Activated CD4-positive, alpha-beta T cell treated with anti-CD3 and anti-CD28 coated beads for 4 hours (primary cell): ENCODE data around the gene EEFSEC.

Experiments
- DNase-seq, 2 donors: peaks; one replicate each; pipeline ENCODE4 v3.0.0-alpha.2; 2020

The EEFSEC gene

GRCh38 chr3:128433837-128434165 lies 280.5 kb downstream of the EEFSEC start:
- no peak for DNase-seq

GRCh38 chr3:128434524-128434923 lies 281.2 kb downstream of the EEFSEC start:
- no peak for DNase-seq

- DNase-seq: no peak
Observed at GRCh38 chr3:128435058-128435457, 281.8 kb downstream of the EEFSEC start.

GRCh38 chr3:128435561-128435960 lies 282.3 kb downstream of the EEFSEC start:
- no peak for DNase-seq

GRCh38 chr3:128436214-128436613 lies 282.9 kb downstream of the EEFSEC start:
- no peak for DNase-seq

- DNase-seq: no peak
Observed at GRCh38 chr3:128438488-128439072, 285.3 kb downstream of the EEFSEC start.

GRCh38 chr3:128439226-128439625 lies 285.9 kb downstream of the EEFSEC start:
- no peak for DNase-seq

- no peak for DNase-seq
Observed at GRCh38 chr3:128442070-128442469, 288.8 kb downstream of the EEFSEC start.

- DNase-seq: no peak
Observed at GRCh38 chr3:128442949-128443348, 289.7 kb downstream of the EEFSEC start.

- DNase-seq: no peak
Observed at GRCh38 chr3:128443771-128444170, 290.5 kb downstream of the EEFSEC start.

- DNase-seq: no peak
Observed at GRCh38 chr3:128445357-128445756, 292.1 kb downstream of the EEFSEC start.

GRCh38 chr3:128446821-128447220 lies 293.5 kb downstream of the EEFSEC start:
- DNase-seq: no peak

- DNase-seq: peak; percentile 10 to 20
Observed at GRCh38 chr3:128447561-128448013, 294.3 kb downstream of the EEFSEC start.

GRCh38 chr3:128448491-128448890 lies 295.2 kb downstream of the EEFSEC start:
- no peak for DNase-seq

GRCh38 chr3:128449111-128449638 lies 295.9 kb downstream of the EEFSEC start:
- DNase-seq: no peak

GRCh38 chr3:128452120-128452519 lies 298.8 kb downstream of the EEFSEC start:
- no peak for DNase-seq

GRCh38 chr3:128452678-128453275 lies 299.5 kb downstream of the EEFSEC start:
- DNase-seq: no peak

- no peak for DNase-seq
Observed at GRCh38 chr3:128453501-128454309, 300.4 kb downstream of the EEFSEC start.

GRCh38 chr3:128454310-128454618 lies 301.0 kb downstream of the EEFSEC start:
- no peak for DNase-seq

- no peak for DNase-seq
Observed at GRCh38 chr3:128455116-128455515, 301.8 kb downstream of the EEFSEC start.

- no peak for DNase-seq
Observed at GRCh38 chr3:128455786-128456748, 302.8 kb downstream of the EEFSEC start.

GRCh38 chr3:128456776-128457715 lies 303.8 kb downstream of the EEFSEC start:
- DNase-seq: no peak
